Measurements from ENCODE around the gene HEPACAM2. TPM values are rescaled to one million over a fixed set of nuclear protein-coding genes. Genes with fewer than 3 reads are reported as not detected.

HEPACAM2 gene
- total and polyA plus RNA-seq, 7 donors: 0.01 TPM; not detected in 6

GRCh38 chr7:93231799-93232672 lies 5.8 kb upstream of the HEPACAM2 start, which contains the start of gene VPS50:
Gene VPS50 (plus strand): TSS chr7:93232366. CDS start chr7:93232468, 102 bp downstream.
- WGBS, 3 donors: 0 to 1% (median 0%) methylated on average over 40 of the region's 40 CpGs
- peak within 1 kb of the TSS; percentile 80 for H3K27ac ChIP-seq
- intact Hi-C loops (cut with DNase I): no loop called here
- H3K36me3 ChIP-seq (ENCODE audit: insufficient read depth in 1 of 2, low read depth in 1 of 2): no peaks in the 10 kb centered on the region
- no peaks in the 10 kb centered on the region for H3K27me3 ChIP-seq (ENCODE audit: insufficient read depth in 3 of 3, low read length in 2 of 3)
- peaks cover 16% of the 10 kb centered on the region for H3K4me1 ChIP-seq
- TF ChIP-seq CTCF (IDR thresholded peaks at IDR 0.05): no peak
- peak within 1 kb of the TSS; percentile 84 for H3K4me3 ChIP-seq
- no peaks in the 10 kb centered on the region for H3K9me3 ChIP-seq
- DNase-seq (peak; percentile 92 to 96), ATAC-seq (peak; percentile 100)

- H3K27ac ChIP-seq: no peak overlapping the region
- no peak for ATAC-seq
- peak overlapping the region; percentile 84 for H3K4me3 ChIP-seq
- no peak for DNase-seq
- peaks cover 16% of the 10 kb centered on the region for H3K4me1 ChIP-seq
- no peaks in the 10 kb centered on the region for H3K27me3 ChIP-seq (ENCODE audit: insufficient read depth in 3 of 3, low read length in 2 of 3)
- no peak for TF ChIP-seq CTCF (IDR thresholded peaks at IDR 0.05)
- no peaks in the 10 kb centered on the region for H3K36me3 ChIP-seq (ENCODE audit: insufficient read depth in 1 of 2, low read depth in 1 of 2)
- intact Hi-C loops (cut with DNase I): no loop called here
- 45 to 58% (median 57%) methylated on average over 5 of the region's 5 CpGs for WGBS, 3 donors
- no peaks in the 10 kb centered on the region for H3K9me3 ChIP-seq
Measured at GRCh38 chr7:93231259-93231658, 5.0 kb upstream of the HEPACAM2 start.

GRCh38 chr7:93228302-93228701 lies 2.0 kb upstream of the HEPACAM2 start:
- H3K27me3 ChIP-seq (ENCODE audit: insufficient read depth in 3 of 3, low read length in 2 of 3): peaks cover 0 to 2% (median 0%) of the 10 kb centered on the region in 3 donors
- no peaks in the 10 kb centered on the region for H3K36me3 ChIP-seq (ENCODE audit: insufficient read depth in 1 of 2, low read depth in 1 of 2)
- no peaks in the 10 kb centered on the region for H3K9me3 ChIP-seq
- H3K4me3 ChIP-seq: no peak overlapping the region
- H3K4me1 ChIP-seq: peaks cover 10% of the 10 kb centered on the region
- H3K27ac ChIP-seq: no peak overlapping the region
- peak; percentile 78 for TF ChIP-seq CTCF (IDR thresholded peaks at IDR 0.05)
- no peak for DNase-seq
- ATAC-seq: no peak
- intact Hi-C loops (cut with DNase I): no loop called here
- WGBS, 3 donors: 1 to 3% (median 1%) methylated on average over 2 of the region's 2 CpGs

GRCh38 chr7:93219868-93220267 lies 6.4 kb downstream of the HEPACAM2 start:
- Histone ChIP-seq H3K36me3 (ENCODE audit: insufficient read depth in 1 of 2, low read depth in 1 of 2) (no peaks in the 10 kb centered on the region), H3K4me3 (no peak overlapping the region), H3K9me3 (no peaks in the 10 kb centered on the region), H3K27me3 (ENCODE audit: insufficient read depth in 3 of 3, low read length in 2 of 3) (peaks cover 0 to 4% (median 0%) of the 10 kb centered on the region in 3 donors), H3K27ac (no peak overlapping the region), H3K4me1 (no peaks in the 10 kb centered on the region)
- intact Hi-C loops (cut with DNase I): no loop called here
- DNase-seq: no peak
- no peak for TF ChIP-seq CTCF (IDR thresholded peaks at IDR 0.05)
- no peak for ATAC-seq
- 58 to 74% (median 66%) methylated on average over 1 of the region's 1 CpG for WGBS, 3 donors

Data from psoas muscle (tissue), 8 donors.